Measurements from ENCODE around the gene MBTPS2.

MBTPS2 gene

DNA sequence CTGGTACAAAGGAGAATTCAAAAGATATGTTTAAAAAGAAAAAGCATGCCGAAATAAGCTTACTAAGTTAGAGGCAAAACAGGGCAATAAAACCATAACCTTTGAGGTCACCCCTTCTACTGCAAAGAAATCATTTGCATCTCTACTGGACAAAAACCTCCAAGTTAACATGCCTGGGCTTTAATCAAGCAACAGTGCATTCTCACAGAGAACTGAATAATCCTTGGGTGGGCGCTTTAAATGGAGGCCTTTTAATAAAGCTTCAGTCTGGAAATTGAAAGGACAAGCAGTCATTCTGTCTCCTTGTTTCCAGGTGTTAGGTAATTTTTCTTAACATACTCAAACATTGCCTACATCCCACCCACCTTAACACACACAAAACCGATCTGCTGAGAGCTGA, 66.5 kb downstream of the MBTPS2 start:
- no peak overlapping the region for H3K9ac ChIP-seq (ENCODE audit: low read depth, low read length)
- H3K4me1 ChIP-seq (ENCODE audit: control insufficient read depth, insufficient read depth, low read length): peaks cover 31% of the 10 kb centered on the region
- no peak overlapping the region for H3K4me3 ChIP-seq (ENCODE audit: low read depth, low read length)
- no peaks in the 10 kb centered on the region for H3K9me3 ChIP-seq (ENCODE audit: control insufficient read depth, insufficient read depth, low read length)
- no peaks in the 10 kb centered on the region for H3K36me3 ChIP-seq (ENCODE audit: control insufficient read depth, insufficient read depth, low read length)
- H3K27me3 ChIP-seq (ENCODE audit: control insufficient read depth, insufficient read depth, low read length): no peaks in the 10 kb centered on the region
- H3K27ac ChIP-seq (ENCODE audit: low read depth, low read length): peak overlapping the region; percentile 86

DNA sequence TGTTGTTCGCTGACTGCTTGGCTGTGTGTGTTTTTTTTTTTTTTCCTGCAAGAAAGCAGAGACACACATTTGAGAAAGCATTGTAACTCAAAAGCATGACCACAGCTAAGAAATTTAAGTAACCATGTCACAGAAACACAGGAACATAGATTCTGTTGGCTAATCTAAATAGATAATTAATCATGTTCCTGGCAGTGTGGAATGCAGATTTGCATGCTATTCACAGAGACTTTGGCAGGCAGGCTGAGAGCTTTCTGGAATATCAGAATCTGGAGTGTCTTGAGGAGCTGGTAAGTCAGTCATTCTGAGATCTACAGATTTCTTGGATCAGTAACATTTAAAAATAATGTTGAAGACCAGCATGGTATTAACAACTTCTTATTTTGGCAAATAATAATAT, 67.8 kb downstream of the MBTPS2 start:
- Histone ChIP-seq H3K27ac (ENCODE audit: low read depth, low read length) (no peak overlapping the region), H3K4me3 (ENCODE audit: low read depth, low read length) (no peak overlapping the region), H3K4me1 (ENCODE audit: control insufficient read depth, insufficient read depth, low read length) (peaks cover 31% of the 10 kb centered on the region), H3K9me3 (ENCODE audit: control insufficient read depth, insufficient read depth, low read length) (no peaks in the 10 kb centered on the region), H3K27me3 (ENCODE audit: control insufficient read depth, insufficient read depth, low read length) (no peaks in the 10 kb centered on the region), H3K36me3 (ENCODE audit: control insufficient read depth, insufficient read depth, low read length) (no peaks in the 10 kb centered on the region), H3K9ac (ENCODE audit: low read depth, low read length) (no peak overlapping the region; the same call in 1 of the 2 replicates)

DNA sequence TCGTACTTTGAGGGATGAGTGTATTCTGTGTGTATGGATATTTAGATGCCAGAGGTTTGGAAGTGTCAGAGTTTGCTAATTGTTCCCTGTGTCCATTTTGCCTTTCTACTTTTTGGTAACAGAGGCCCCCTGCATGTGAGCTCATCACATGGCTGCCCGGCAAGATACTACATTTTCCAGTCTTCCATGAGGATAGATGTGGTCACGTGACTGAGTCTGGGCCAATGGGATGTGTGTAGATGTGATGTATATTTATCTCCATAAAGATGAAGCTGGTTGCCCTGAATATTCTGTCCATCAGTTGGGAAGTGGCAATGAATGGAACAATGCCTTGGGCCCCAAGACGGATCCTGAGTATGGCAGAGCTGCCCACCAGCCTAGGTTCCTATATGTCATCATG, 72.1 kb downstream of the MBTPS2 start:
- H3K36me3 ChIP-seq (ENCODE audit: control insufficient read depth, insufficient read depth, low read length): no peaks in the 10 kb centered on the region
- H3K4me1 ChIP-seq (ENCODE audit: control insufficient read depth, insufficient read depth, low read length): peaks cover 10% of the 10 kb centered on the region; the same call in 1 of the 2 replicates
- no peak overlapping the region for H3K9ac ChIP-seq (ENCODE audit: low read depth, low read length)
- H3K9me3 ChIP-seq (ENCODE audit: control insufficient read depth, insufficient read depth, low read length): no peaks in the 10 kb centered on the region
- no peaks in the 10 kb centered on the region for H3K27me3 ChIP-seq (ENCODE audit: control insufficient read depth, insufficient read depth, low read length)
- H3K27ac ChIP-seq (ENCODE audit: low read depth, low read length): no peak overlapping the region
- no peak overlapping the region for H3K4me3 ChIP-seq (ENCODE audit: low read depth, low read length)

DNA sequence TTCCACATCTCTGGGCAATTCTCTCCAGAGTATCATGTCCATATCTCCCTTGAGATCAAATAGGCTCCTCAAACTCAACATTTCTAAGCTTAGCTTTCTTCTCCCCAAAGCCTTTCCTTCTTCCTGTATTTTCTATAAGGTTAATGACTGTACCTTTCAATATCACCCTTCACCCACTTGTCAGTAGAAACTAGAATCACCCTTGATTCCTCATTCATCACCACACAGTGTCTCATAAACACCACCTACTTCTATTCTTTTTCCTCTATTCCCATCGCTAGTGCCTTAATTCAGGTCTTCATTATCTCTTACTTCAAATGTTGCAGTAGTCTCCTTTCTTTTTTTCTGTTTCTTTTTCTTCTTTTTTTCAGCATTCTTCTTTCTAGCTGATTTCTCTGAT, 72.8 kb downstream of the MBTPS2 start:
- H3K27me3 ChIP-seq (ENCODE audit: control insufficient read depth, insufficient read depth, low read length): no peaks in the 10 kb centered on the region
- H3K9ac ChIP-seq (ENCODE audit: low read depth, low read length): no peak overlapping the region
- H3K4me1 ChIP-seq (ENCODE audit: control insufficient read depth, insufficient read depth, low read length): peaks cover 5% of the 10 kb centered on the region; the same call in 1 of the 2 replicates
- no peak overlapping the region for H3K4me3 ChIP-seq (ENCODE audit: low read depth, low read length)
- no peaks in the 10 kb centered on the region for H3K36me3 ChIP-seq (ENCODE audit: control insufficient read depth, insufficient read depth, low read length)
- no peaks in the 10 kb centered on the region for H3K9me3 ChIP-seq (ENCODE audit: control insufficient read depth, insufficient read depth, low read length)
- H3K27ac ChIP-seq (ENCODE audit: low read depth, low read length): no peak overlapping the region

DNA sequence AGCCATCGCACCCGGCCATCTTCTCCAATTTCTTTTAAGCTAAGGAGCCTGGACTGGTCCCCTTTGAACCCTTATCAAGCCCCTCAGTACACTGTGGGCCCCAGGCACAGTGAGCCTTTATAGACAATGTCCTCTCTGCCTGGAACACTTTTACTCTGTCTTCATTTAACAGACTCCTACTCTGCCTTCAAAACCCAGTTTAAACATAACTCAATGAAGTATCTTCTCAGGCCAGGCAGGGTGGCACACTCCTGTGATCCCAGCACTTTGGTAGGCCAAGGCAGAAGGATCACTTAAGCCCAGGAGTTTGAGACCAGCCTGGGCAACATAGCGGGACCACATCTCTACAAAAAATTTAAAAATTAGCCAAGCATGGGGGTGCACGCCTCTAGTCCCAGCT, 73.6 kb downstream of the MBTPS2 start:
- no peaks in the 10 kb centered on the region for H3K9me3 ChIP-seq (ENCODE audit: control insufficient read depth, insufficient read depth, low read length)
- no peaks in the 10 kb centered on the region for H3K36me3 ChIP-seq (ENCODE audit: control insufficient read depth, insufficient read depth, low read length)
- no peak overlapping the region for H3K27ac ChIP-seq (ENCODE audit: low read depth, low read length)
- H3K27me3 ChIP-seq (ENCODE audit: control insufficient read depth, insufficient read depth, low read length): no peaks in the 10 kb centered on the region
- H3K4me3 ChIP-seq (ENCODE audit: low read depth, low read length): no peak overlapping the region
- H3K4me1 ChIP-seq (ENCODE audit: control insufficient read depth, insufficient read depth, low read length): no peaks in the 10 kb centered on the region
- no peak overlapping the region for H3K9ac ChIP-seq (ENCODE audit: low read depth, low read length)

DNA sequence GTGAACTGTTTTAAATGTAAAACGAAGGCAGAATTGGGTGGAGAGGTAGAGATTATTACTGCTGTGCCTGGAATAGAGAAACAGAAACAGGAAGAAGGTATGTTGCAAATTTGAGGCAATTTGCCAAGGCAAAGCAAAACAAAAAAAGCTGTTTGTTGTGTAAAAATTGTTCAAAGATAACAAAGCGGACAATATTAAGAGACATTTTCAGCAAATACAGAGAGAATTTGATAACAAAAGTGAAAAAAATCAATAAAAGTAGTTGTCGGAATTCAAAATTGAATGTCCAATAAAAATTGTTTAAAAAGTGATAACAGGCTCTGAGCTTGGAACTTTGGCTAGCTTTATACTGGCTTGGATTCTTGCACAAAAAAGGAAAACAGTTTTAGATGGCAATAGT, 86.7 kb downstream of the MBTPS2 start:
- H3K27ac ChIP-seq (ENCODE audit: low read depth, low read length): peak overlapping the region; percentile 83
- H3K9me3 ChIP-seq (ENCODE audit: control insufficient read depth, insufficient read depth, low read length): no peaks in the 10 kb centered on the region
- H3K9ac ChIP-seq (ENCODE audit: low read depth, low read length): no peak overlapping the region; the same call in 1 of the 2 replicates

DNA sequence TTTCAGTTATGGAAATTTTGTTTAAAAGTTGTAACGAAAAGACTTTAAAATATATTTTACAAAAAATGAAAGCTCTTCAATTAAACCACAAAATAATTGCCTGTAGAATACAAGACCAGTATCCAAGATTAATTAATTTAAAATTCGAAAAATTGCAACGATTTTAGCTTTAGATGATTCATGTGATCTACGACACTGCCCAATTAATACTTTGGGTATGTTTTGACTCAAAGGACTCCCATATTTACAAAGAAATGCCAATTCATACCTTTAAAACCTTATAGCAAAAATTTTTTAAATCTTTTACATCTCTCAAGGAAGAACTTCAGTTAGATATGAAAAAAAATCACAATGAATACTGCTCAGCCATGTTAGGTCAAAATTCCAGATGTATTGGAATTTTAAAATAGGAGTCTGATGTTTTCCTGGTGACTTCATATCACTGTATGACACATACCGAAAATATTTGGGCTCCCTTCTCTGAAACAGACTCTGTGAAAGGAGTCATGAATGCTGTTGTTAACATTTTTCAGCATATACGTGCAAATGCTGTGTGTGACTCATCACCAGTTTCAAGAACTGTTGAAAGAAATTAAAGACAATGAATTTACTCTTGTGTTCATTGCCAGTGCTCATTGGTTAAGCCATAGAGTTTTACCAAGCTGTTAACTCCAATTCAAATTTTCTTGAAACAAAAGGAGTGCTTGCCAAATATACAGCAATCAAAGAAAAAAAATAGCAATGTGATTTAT, 87.3 kb downstream of the MBTPS2 start:
- no peaks in the 10 kb centered on the region for H3K36me3 ChIP-seq (ENCODE audit: control insufficient read depth, insufficient read depth, low read length)
- no peaks in the 10 kb centered on the region for H3K27me3 ChIP-seq (ENCODE audit: control insufficient read depth, insufficient read depth, low read length)
- no peak overlapping the region; the same call in 1 of the 2 replicates for H3K4me3 ChIP-seq (ENCODE audit: low read depth, low read length)
- H3K4me1 ChIP-seq (ENCODE audit: control insufficient read depth, insufficient read depth, low read length): peaks cover 25% of the 10 kb centered on the region
- peak overlapping the region; percentile 83 for H3K27ac ChIP-seq (ENCODE audit: low read depth, low read length)
- H3K9me3 ChIP-seq (ENCODE audit: control insufficient read depth, insufficient read depth, low read length): no peaks in the 10 kb centered on the region
- H3K9ac ChIP-seq (ENCODE audit: low read depth, low read length): peak overlapping the region; percentile 7; the same call in 1 of the 2 replicates

More for the DNA sequence above, 86.7 kb downstream of the MBTPS2 start:
- Histone ChIP-seq H3K4me1 (ENCODE audit: control insufficient read depth, insufficient read depth, low read length) (peaks cover 25% of the 10 kb centered on the region), H3K27me3 (ENCODE audit: control insufficient read depth, insufficient read depth, low read length) (no peaks in the 10 kb centered on the region), H3K4me3 (ENCODE audit: low read depth, low read length) (no peak overlapping the region), H3K36me3 (ENCODE audit: control insufficient read depth, insufficient read depth, low read length) (no peaks in the 10 kb centered on the region)

DNA sequence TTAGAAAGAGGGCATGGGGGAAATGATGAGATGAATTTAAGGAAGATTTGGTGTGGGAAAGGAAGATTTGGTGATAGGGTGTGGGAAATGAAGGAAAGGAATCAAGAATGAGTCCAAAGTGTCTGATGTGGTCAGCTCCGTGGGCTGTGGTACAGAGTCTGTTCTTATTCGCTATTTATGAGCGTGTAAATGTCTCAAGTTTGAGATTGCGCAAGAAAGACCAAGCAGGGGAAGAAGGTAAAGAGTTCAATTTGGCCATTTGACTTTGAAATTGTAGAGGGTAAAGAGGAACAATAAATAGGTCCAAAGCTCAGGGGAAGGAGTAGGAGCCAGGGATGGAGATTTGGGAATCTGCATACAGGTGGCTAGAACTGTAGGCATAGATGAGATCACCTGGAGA, 89.8 kb downstream of the MBTPS2 start:
- H3K27me3 ChIP-seq (ENCODE audit: control insufficient read depth, insufficient read depth, low read length): no peaks in the 10 kb centered on the region
- no peak overlapping the region for H3K4me3 ChIP-seq (ENCODE audit: low read depth, low read length)
- no peak overlapping the region for H3K27ac ChIP-seq (ENCODE audit: low read depth, low read length)
- H3K9ac ChIP-seq (ENCODE audit: low read depth, low read length): no peak overlapping the region
- H3K4me1 ChIP-seq (ENCODE audit: control insufficient read depth, insufficient read depth, low read length): peaks cover 25% of the 10 kb centered on the region
- no peaks in the 10 kb centered on the region for H3K36me3 ChIP-seq (ENCODE audit: control insufficient read depth, insufficient read depth, low read length)
- H3K9me3 ChIP-seq (ENCODE audit: control insufficient read depth, insufficient read depth, low read length): no peaks in the 10 kb centered on the region

DNA sequence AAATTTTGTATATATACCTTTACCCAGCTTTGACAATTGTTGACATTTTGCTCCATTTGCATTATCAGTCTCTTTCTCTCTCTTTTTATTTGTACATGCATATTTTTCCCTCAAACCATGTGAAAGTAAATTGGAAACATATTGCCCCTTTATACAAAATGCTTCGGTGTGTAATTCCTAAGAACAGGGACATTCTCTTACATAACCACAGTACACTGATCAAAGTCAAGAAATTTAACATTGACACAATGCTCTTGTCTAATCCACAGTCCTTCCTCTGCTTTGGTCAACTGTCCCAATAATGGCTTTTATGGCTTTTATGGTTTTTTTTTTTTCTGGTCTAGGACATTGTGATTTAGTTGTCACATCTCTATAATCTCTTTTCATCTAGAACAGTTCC, 91.6 kb downstream of the MBTPS2 start:
- Histone ChIP-seq H3K9ac (ENCODE audit: low read depth, low read length) (no peak overlapping the region), H3K9me3 (ENCODE audit: control insufficient read depth, insufficient read depth, low read length) (no peaks in the 10 kb centered on the region), H3K27me3 (ENCODE audit: control insufficient read depth, insufficient read depth, low read length) (no peaks in the 10 kb centered on the region), H3K36me3 (ENCODE audit: control insufficient read depth, insufficient read depth, low read length) (no peaks in the 10 kb centered on the region), H3K27ac (ENCODE audit: low read depth, low read length) (no peak overlapping the region), H3K4me1 (ENCODE audit: control insufficient read depth, insufficient read depth, low read length) (peaks cover 19% of the 10 kb centered on the region), H3K4me3 (ENCODE audit: low read depth, low read length) (no peak overlapping the region)

DNA sequence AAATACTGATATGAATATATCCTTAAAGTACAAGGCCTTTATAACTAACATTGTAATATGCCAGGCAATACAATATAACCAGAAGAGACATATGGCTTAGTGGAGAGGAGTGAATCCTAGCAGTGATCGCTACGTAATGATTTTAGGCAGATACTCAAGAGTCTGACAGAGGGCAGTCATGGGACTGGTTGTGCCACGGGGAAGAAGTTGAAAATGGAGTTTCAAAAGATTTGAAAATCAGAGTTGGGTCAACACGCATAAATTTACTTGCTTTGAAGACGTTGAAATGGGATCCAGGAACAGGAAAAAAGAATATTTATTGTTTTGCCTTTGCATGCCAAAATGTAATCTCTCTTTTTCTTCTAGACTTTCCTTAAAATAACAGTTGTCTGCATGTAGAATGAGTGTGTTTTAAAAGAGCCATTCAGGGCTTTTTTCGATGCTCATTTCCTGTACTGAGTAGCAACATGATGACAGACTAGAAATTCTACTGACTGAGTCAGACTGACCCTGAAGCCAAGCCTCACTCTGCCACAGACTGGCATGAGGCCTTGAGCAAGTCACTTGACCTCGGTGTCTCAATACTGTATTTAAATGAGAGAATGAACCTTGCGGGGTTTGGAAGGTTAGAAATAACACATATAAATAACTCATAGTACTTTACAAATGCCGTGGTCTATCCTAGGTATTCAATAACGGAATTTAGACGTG, 93.0 kb downstream of the MBTPS2 start:
- H3K27me3 ChIP-seq (ENCODE audit: control insufficient read depth, insufficient read depth, low read length): no peaks in the 10 kb centered on the region
- no peak overlapping the region for H3K4me3 ChIP-seq (ENCODE audit: low read depth, low read length)
- no peaks in the 10 kb centered on the region for H3K36me3 ChIP-seq (ENCODE audit: control insufficient read depth, insufficient read depth, low read length)
- H3K9ac ChIP-seq (ENCODE audit: low read depth, low read length): no peak overlapping the region
- peaks cover 4% of the 10 kb centered on the region; the same call in 1 of the 2 replicates for H3K4me1 ChIP-seq (ENCODE audit: control insufficient read depth, insufficient read depth, low read length)
- H3K27ac ChIP-seq (ENCODE audit: low read depth, low read length): peak overlapping the region; percentile 14
- H3K9me3 ChIP-seq (ENCODE audit: control insufficient read depth, insufficient read depth, low read length): no peaks in the 10 kb centered on the region

DNA sequence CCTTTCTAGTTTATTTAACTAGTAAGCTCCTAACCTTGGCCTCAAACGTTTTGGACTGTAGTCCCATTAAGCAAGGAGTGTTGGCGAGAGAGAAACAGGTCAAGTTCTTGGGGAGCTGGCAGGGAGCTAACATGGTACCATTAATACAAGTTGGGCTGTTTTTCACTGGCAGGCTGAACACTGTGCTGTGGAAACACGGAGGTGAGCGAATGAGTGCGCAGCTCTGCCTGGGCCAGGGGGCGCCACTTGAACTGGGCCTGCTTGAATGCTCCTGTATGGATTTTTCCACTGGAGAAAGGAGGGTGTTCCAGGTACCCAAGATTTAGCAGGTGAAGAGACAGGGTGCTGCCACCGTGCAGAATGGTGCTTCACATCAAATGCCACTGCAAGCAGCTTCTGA, 93.7 kb downstream of the MBTPS2 start:
- Histone ChIP-seq H3K4me1 (ENCODE audit: control insufficient read depth, insufficient read depth, low read length) (no peaks in the 10 kb centered on the region), H3K27me3 (ENCODE audit: control insufficient read depth, insufficient read depth, low read length) (no peaks in the 10 kb centered on the region), H3K9ac (ENCODE audit: low read depth, low read length) (no peak overlapping the region), H3K4me3 (ENCODE audit: low read depth, low read length) (no peak overlapping the region), H3K27ac (ENCODE audit: low read depth, low read length) (no peak overlapping the region), H3K36me3 (ENCODE audit: control insufficient read depth, insufficient read depth, low read length) (no peaks in the 10 kb centered on the region), H3K9me3 (ENCODE audit: control insufficient read depth, insufficient read depth, low read length) (no peaks in the 10 kb centered on the region)

Data from HUES48 (cell line).